HG03575 (cell line): ENCODE data around the gene STX12.

ENCODE experiments used
- ATAC-seq: cut with Tn5 transposase; IDR thresholded peaks from one replicate; pipeline ENCODE4 v1.9.1; 2021; ENCODE audit not compliant: unreplicated experiment, insufficient number of reproducible peaks, low FRiP score; ENCODE audit errors: extremely low read depth

STX12 gene

GRCh38 chr1:27772932-27773825, at the start of gene STX12:
STX12 (plus strand) TSS chr1:27773219; CDS start chr1:27773308, 89 bp downstream.
- ATAC-seq, result peak; percentile 76

GRCh38 chr1:27724961-27725373, 48.1 kb upstream of the STX12 start:
- ATAC-seq, result no peak

GRCh38 chr1:27725374-27726172, 47.4 kb upstream of the STX12 start, which contains the start of gene FAM76A:
FAM76A (plus strand) TSS chr1:27725961; CDS start chr1:27726081, 120 bp downstream.
- peak; percentile 67 for ATAC-seq

- no peak for ATAC-seq
These were observed 46.6 kb upstream of the STX12 start for GRCh38 chr1:27726173-27727044.

- ATAC-seq, result no peak
These were observed 45.9 kb upstream of the STX12 start for GRCh38 chr1:27727126-27727525.

GRCh38 chr1:27736252-27736651, 36.8 kb upstream of the STX12 start:
- no peak for ATAC-seq

- no peak for ATAC-seq
These were observed 31.9 kb upstream of the STX12 start for GRCh38 chr1:27741121-27741520.

- no peak for ATAC-seq
These were observed 28.5 kb upstream of the STX12 start for GRCh38 chr1:27744556-27744955.

- no peak for ATAC-seq
These were observed 27.6 kb upstream of the STX12 start for GRCh38 chr1:27745466-27745865.

- no peak for ATAC-seq
These were observed 20.7 kb upstream of the STX12 start for GRCh38 chr1:27752360-27752759.

- ATAC-seq, result no peak
These were observed 17.7 kb upstream of the STX12 start for GRCh38 chr1:27755286-27755685.

GRCh38 chr1:27755865-27756264, 17.2 kb upstream of the STX12 start:
- ATAC-seq, result no peak

- ATAC-seq, result no peak
These were observed 13.8 kb upstream of the STX12 start for GRCh38 chr1:27759236-27759635.

- ATAC-seq, result no peak
These were observed 12.6 kb upstream of the STX12 start for GRCh38 chr1:27760426-27760825.

- no peak for ATAC-seq
These were observed 11.0 kb upstream of the STX12 start for GRCh38 chr1:27762033-27762432.

- no peak for ATAC-seq
These were observed 9.7 kb upstream of the STX12 start for GRCh38 chr1:27763358-27763757.

GRCh38 chr1:27770293-27770830, 2.7 kb upstream of the STX12 start:
- ATAC-seq, result no peak

GRCh38 chr1:27772036-27772931, 735 bp upstream of the STX12 start:
- no peak for ATAC-seq
